NCI-H2227 (cell line): ENCODE results near the gene SLC4A1AP.
"Not testable (repeated sequence)": the region's sequence is repeated elsewhere in the genome, so short reads cannot be mapped to it uniquely, and the experiment has no call there.

Experiments used
- DNase-seq: peaks from one replicate; lab custom pipeline; 2025; ENCODE audit not compliant: unreplicated experiment; lab: John Stamatoyannopoulos, UW

SLC4A1AP gene, protein sequence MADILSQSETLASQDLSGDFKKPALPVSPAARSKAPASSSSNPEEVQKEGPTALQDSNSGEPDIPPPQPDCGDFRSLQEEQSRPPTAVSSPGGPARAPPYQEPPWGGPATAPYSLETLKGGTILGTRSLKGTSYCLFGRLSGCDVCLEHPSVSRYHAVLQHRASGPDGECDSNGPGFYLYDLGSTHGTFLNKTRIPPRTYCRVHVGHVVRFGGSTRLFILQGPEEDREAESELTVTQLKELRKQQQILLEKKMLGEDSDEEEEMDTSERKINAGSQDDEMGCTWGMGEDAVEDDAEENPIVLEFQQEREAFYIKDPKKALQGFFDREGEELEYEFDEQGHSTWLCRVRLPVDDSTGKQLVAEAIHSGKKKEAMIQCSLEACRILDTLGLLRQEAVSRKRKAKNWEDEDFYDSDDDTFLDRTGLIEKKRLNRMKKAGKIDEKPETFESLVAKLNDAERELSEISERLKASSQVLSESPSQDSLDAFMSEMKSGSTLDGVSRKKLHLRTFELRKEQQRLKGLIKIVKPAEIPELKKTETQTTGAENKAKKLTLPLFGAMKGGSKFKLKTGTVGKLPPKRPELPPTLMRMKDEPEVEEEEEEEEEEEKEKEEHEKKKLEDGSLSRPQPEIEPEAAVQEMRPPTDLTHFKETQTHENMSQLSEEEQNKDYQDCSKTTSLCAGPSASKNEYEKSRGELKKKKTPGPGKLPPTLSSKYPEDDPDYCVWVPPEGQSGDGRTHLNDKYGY

DNA sequence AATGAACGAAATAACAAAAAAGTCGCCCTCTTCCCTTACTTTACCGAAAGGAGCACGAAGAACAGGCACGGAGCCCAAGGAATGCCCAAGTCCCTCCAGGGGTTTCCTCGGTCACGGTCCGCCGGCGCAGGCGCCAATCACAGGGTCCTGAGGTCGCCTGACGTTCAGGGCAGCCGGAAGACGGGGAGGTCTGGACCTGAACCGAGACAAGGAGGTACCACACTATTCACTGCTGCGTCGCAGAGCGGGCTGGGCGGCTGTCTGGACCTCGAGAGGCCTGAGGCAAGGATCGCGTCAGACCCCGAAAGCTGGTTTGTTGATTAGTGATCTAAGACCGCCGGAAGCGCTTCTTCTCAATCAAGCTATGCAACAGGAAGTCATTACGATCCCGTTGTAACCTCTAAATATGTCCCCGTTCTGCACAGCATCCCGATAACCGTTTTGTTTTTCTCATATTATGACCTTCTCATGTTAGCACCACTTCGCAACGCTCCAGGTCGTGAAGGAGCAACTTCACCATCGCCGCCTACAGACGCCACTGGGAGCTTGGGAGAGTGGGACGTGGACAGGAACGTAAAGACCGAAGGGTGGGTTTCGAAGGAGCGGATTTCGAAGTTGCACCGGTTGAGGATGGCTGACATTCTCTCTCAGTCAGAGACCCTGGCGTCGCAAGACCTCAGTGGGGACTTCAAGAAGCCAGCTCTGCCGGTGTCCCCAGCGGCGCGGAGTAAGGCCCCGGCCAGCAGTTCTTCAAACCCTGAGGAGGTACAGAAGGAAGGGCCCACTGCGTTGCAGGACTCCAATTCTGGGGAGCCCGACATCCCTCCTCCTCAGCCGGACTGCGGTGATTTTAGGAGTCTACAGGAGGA lies at the start of gene SLC4A1AP, which contains the start of gene SUPT7L:
TSS of gene SLC4A1AP (plus strand) at position 605 of the 869 bp plus-strand sequence. CDS start at position 631, 26 bp downstream.
TSS of gene SUPT7L (minus strand) at position 330 of the 869 bp plus-strand sequence. CDS start 1,422 bp downstream, outside the sequence.
- DNase-seq: peak; percentile 89

DNA sequence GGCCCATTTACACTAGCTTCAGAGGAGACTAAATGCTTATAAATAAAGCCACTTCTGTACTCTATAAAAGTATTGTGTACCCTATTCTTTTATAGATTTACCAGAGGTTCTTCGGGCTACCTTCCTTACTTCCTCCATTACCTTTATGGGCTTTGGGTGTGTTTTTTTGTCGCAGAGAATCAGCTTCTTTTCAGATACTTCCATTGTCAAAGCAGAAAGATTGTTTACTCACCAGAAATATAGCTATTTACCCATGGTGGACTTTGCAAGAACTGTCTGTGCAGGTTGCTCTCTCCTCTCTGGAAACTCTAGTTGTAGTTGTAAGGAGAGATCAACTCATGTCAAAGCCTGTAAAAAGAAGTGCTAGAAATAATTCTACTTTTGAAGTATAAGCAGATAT lies 49.7 kb upstream of the SLC4A1AP start:
- DNase-seq: no peak

DNA sequence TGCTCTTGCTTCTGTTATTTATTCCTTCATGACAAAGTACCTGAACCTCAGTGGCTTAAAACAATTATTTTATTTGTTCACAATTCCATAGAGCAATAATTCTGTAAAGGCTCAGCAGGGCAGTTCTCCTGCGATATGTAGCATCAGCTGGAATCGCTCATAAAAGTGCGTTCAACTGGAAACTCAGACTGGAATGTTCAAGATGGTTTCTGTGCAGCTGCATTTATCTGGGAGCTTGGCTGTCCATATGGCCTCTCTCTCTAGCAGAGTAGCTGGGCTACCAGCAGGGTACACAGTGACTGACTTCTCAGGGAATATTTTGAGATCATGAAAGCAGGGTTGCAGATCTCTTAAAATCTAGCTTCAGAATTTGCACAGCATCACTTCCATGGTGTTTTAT lies 48.4 kb upstream of the SLC4A1AP start:
- DNase-seq: no peak

DNA sequence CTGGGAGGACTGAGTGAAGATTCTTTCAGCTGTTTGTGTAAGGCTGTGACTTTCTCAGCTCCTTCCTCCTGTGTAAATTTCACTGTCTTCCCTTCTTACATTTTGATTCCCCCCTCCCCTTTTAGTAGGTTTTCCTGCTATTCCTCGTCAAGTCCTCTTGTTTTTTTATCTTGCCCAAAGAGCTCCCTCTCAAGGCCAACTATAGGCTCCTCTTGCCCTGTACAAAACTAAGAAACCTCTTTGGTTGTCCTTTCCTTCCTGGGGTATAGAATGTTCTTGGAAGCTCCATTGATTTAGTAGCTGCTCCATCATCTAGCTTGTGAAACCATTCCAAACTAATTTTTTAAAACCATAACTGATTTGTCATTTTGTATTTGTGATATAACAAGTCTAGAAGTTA lies 42.2 kb upstream of the SLC4A1AP start:
- DNase-seq: no peak

DNA sequence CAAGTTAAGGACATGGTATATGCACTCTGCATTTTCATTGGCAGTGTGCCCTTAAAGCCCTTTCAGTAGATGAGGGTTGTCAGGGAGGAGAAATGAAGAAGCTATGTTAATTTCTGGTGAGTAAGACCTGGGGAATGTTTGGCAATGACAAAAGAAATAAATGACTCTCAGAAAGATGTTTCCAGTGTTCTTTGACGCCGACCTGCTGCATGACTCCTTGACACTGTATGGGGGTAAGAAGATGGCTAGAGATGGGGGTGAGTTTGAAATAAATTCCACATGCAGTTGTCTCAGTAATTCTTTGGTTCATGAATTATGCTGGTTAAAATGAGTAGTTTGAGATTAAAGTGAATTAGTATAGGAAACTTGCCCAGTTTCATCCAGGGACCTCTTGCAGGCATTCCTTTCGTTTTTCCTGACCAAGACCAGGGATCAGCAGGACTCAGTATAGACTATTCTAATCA lies 40.7 kb upstream of the SLC4A1AP start:
- DNase-seq: no peak

DNA sequence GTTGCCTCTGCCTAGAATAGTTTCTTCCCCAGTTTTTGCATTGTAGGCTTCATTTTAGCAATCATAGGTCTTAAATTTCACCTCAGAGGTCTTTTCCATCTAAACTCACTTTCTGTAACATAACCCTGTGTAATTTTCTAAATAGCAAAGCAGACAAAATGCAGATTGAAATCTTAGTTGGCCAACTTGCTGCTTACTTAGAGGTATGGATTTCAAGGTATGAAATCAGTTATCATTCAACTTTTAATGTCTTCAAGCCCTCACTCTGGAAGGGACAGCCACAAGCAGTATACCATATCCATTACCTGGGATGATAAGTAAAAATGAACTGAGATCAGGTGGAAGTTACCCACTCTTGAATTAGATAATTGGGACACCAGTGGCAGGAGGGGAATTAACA lies 38.7 kb upstream of the SLC4A1AP start:
- no peak for DNase-seq

DNA sequence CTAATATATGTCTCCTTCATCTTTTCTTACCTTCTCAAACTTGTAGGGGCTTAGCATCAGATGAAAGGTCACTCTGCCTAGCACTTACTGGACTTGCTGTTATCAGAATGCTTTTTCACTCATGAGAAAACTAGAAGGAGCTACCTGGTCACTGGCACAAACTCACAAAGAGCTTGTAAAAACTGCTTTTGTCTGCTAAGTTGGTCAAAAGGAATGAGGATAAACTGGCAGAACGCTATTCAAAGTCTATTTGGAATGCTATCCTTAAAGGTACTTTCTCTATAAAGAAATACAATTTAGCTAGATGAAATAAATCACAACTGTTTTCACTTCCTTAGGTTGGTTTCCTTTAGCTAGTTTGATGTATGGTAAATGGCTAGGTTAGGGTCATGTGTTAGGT lies 37.4 kb upstream of the SLC4A1AP start:
- not testable (repeated sequence) for DNase-seq

DNA sequence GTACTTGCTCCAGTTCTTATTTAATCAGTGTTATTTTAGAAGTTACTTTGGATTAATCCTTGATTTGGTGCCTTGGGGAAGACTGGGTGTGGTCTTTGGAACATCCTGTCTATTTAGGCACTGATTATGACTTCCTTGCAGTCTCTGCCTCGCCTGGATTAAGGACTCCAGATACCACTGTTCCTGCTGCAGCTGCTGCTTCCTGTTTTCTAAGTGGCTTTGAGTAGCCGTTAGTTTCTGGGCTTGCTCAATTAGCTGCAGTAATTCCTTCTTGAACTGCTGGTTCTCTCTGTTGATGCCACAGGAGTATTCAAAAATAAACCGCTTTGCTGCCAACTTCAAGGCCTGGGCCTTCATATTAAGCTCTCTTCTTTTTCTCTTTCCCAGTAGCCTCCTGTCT lies 36.8 kb upstream of the SLC4A1AP start:
- not testable (repeated sequence) for DNase-seq

DNA sequence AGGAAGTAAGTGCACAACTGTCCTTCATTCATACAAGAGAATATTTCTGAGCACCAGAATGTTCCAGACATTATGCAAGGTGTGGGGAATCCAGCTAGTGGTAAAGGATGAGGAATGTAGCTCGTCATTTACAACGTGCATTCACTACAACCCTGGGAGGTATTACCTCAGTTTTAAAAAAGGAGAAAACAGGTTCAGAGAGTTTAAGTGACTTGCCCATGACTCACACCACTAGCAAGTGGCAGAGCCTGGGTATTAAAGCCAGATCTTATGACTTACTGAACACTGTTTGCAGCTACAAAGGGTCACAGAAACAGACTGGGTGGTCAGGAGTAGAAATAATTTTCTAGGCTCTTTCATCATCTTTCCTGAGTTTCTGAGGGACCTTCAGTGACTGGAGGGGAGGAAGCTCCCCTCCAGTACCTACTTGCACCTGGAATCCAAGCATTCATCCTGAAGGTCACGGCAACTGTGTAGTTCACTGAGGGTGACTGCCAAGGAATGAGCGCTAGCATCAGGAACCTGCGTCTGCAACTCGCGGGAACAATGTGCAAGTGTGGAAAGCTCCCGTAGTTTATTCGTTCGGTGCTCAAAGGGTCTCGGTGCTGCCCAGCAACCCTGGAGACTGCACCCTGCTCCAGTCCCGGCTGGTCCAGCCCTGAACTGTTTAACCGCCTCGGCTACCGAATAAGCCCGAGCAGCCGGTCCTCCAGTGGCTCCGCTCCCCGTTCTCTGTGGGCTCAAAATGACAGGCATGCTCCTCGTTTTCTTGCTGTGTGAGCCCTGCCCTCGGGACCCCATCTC lies 35.5 kb upstream of the SLC4A1AP start:
- DNase-seq: peak; percentile 41

DNA sequence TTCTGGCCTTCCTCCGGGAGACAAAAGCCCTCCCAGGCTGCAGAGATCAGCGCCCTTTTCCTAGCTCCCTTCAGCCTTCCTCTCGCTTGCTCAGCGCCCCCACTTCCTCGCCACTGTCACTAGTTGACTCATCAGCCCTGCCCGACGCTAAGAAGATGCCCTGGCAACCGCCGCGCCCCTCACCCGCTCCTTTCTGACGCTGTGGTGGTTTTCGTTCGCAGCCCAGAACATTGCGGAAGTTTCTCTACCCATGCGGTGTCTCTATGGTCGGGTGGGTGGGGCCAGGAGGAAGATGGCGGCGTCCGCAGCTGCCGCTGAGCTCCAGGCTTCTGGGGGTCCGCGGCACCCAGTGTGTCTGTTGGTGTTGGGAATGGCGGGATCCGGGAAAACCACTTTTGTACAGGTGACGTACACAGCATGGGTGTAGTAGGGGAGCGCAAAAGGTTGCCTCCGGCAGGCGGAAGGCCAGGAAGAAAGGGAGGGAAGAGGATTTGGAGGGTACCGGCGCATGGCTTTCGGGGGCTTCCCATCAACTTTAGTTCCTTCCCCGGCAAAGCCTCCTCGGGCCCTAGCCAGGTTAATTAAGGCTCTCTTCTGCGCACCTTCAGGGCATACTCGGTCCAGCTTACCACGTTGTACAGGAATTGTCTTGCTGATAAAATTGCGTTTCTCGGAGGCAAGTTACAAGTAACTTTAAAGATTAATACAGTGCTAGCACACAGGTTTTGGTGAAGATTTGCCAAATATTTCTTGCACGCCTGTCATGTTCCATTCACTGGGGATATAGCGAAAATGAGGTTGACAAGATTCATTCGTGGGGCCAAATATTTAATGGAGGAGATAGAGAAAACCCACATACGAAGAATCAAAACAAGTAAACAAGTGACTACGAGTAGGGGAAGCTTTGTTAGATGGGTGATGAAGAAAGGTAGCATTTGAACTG lies 34.7 kb upstream of the SLC4A1AP start, which contains the start of the genes CCDC121 and GPN1:
TSS of gene CCDC121 (minus strand) at position 246 of the 943 bp plus-strand sequence. CDS start 1,213 bp downstream, outside the sequence.
TSS of gene GPN1 (plus strand) at position 284 of the 943 bp plus-strand sequence. CDS start at position 293, 9 bp downstream.
- peak; percentile 91 for DNase-seq

DNA sequence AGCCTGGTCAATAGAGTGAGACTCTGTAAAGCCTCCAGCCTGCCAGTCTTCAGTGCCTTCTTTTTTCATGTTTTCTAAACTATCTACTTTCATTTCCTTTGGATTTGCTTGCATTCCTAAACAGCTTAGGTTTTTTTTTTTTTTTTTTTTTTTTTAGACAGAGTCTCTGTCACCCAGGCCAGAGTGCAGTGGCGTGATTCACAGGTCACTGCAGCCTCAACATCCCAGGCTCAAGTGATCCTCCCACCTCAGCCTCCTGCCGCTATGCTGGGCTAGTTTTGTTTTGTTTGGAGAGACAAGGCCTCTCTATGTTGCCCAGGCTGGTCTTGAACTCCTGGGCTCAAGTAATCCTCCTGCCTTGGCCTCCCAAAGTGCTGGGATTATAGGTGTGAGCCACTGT lies 33.4 kb upstream of the SLC4A1AP start:
- not testable (repeated sequence) for DNase-seq

DNA sequence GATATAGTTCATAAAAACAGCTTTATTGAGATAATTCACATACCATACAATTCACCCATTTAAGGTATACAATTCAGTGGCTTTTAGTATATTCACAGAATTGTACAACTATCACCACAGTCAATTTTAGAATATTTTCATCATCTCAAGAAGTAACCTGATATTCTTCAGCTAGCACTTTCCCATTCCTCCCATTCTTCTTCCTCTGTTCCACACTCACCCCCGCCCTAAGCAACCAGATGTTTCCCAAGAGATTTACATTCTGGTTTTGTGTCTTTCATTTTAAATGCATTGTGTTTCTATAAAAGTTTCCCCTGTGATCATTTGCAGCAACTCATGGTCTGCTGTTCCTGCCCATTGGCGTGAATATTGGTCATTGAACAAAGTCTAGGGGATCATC lies 29.4 kb upstream of the SLC4A1AP start:
- no peak for DNase-seq

DNA sequence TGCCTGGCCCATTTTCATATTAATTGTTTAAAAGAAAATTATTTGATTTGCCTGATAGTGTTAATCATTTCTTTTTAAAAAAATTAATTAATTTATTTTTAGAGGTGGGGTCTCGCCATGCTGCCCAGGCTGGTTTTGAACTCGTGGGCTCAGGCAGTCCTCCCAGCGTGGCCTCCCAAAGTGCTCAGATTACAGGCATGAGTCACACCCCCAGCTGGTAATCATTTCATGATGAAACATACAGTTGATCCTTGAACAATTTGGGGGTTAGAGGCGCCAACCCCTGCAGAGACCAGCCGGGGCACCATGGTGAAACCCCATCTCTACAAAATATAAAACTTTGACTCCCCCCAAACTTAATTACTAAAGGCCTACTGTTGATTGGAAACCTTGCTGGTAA lies 26.9 kb upstream of the SLC4A1AP start:
- no peak for DNase-seq

DNA sequence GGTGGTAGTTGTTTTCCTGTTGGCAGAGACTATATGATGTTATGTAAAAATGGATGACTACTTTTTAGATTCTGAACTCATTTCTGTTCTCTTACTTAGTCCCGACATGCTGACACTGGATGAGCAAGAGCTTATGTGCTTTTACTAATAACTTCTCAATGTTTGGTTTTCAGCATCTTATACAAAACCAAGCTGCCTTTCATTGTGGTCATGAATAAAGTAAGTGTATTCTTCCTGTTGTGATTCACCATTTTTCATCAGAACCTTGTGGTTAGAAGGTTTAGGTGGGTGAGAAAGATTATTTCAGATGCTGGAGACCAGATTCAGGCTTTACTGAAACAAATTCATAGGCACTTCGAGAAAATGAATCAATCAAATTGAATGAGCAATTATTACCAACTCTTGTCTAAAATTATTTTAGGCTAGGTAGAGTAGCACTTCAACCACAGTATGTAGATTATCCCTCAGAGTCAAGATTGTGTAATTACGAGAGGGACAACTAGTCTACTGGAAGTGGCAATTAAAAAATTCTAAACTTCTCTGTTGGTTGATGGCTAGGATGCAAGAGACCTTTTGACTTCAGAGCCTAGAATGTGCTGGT lies 25.6 kb upstream of the SLC4A1AP start:
- no peak for DNase-seq

DNA sequence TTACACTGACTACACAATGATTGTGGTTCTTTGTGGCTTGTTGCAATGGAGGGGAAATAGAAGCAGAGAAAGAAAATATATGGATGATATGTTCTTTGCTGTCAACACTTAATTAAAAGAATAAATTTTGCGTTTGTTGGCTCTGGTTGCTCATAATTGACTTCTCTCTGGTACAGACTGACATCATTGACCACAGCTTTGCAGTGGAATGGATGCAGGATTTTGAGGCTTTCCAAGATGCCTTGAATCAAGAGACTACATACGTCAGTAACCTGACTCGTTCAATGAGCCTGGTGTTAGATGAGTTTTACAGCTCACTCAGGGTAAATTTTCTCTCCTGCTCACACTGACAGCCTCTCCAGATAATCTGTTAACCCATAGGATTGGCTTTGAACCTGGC lies 25.0 kb upstream of the SLC4A1AP start:
- DNase-seq: no peak

DNA sequence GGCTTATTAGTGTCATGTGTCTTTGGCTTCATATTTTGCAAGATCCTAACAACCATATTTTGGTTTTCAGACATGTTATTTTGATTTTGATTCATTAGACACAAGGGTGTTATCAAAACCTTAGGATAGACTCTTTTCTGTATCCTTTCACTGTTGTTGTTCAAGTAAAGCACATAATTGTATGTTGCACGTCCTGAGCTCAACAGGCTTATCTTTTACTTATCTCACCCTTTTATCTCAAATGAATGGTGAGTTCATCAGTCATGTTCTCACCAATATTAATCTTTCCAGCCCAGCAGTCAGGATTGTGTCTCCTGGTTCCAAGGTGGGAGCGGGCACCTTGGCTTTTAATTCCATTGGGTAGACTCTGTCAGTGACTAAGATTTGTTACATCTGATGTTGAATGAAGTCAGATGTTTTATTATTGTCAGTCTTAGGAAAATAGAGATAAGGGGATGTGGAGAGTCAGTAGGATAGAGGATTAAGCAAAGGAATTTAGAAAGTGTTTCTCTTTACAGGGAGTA lies 22.9 kb upstream of the SLC4A1AP start:
- peak; percentile 78 for DNase-seq

DNA sequence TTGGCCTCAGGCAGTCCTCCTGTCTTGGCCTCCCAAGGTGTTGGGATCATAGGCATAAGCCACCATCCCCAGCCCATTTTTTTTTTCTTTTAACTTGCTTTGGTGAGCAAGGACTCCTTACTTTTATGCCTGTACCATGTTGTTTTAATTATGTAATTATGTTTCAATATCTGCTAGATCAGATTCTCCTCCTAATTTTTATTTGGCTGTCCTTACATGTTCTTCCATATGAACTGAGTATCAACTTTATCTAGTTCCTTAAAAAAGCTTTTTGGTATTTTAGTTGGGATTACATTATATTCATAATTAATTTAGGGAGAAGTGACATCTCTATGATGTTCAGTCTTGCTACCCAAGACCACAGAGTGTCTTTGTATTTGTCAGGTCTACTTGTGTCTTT lies 18.5 kb upstream of the SLC4A1AP start:
- no peak for DNase-seq

DNA sequence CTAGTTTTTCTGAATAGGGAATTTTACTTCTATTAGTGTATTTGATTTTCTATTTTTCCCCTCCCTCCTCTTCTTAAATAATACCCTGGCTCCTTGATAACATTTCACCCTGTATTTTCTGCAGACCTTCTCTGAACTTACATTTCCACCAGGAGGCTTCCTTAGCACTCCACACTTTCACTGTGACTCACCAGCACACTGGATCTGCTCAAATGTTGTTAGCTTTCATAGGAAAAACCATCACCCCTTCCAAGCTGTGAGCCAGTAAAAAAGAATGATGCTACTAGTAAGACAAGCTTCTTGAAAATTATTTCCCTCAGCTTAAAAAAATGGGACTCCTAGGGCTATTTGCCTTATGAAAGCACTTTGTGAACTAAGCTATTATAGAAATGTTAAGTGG lies 16.4 kb upstream of the SLC4A1AP start:
- DNase-seq: no peak
